Lung (tissue), 12 donors: ENCODE data around the gene C1orf21. TPM values are rescaled to one million over a fixed set of nuclear protein-coding genes. Genes with fewer than 3 reads are reported as not detected.

ENCODE experiments used
- ATAC-seq: fragments of 200-7000 bp; cut with Tn5 transposase; one replicate; pipeline ENCODE4 v1.9.1; 2020; ENCODE audit warnings: moderate number of reproducible peaks; ENCODE audit not compliant: insufficient read depth, low FRiP score
- DNase-seq, 3 donors: peaks; one replicate each; pipeline ENCODE4 v3.0.0-alpha.2; 2013 to 2017
- H3K27ac ChIP-seq, 2 donors: one replicate each; pipeline ENCODE4 v1.5.1; 2013; ENCODE audit warnings: mild to moderate bottlenecking in 2 of 2, moderate library complexity in 2 of 2, control low read depth in 1 of 2, inconsistent platforms in 1 of 2, low read depth in 1 of 2, low read length in 1 of 2
- H3K27me3 ChIP-seq, 3 donors: one replicate each; pipeline ENCODE4 v1.5.1; 2013; ENCODE audit warnings: low read length in 2 of 3; ENCODE audit not compliant: control insufficient read depth in 3 of 3, insufficient read depth in 3 of 3
- H3K36me3 ChIP-seq, 4 donors: one replicate each; pipeline ENCODE4 v1.5.1; 2013; ENCODE audit warnings: low read length in 4 of 4, mild to moderate bottlenecking in 1 of 4, moderate library complexity in 1 of 4; ENCODE audit not compliant: control insufficient read depth in 4 of 4, insufficient read depth in 4 of 4
- H3K4me1 ChIP-seq, 5 donors: one replicate each; pipeline ENCODE4 v1.5.1; 2013; ENCODE audit warnings: low read length in 5 of 5, mild to moderate bottlenecking in 2 of 5, moderate library complexity in 1 of 5; ENCODE audit not compliant: control insufficient read depth in 5 of 5, insufficient read depth in 5 of 5
- H3K4me3 ChIP-seq: one replicate; pipeline ENCODE4 v1.5.1; 2013; ENCODE audit warnings: mild to moderate bottlenecking, control low read depth, moderate library complexity
- H3K9ac ChIP-seq, 2 donors: one replicate each; pipeline ENCODE4 v1.5.1; 2013; ENCODE audit warnings: low read length in 2 of 2, control low read depth in 1 of 2; ENCODE audit not compliant: insufficient read depth in 1 of 2
- H3K9me3 ChIP-seq, 4 donors: one replicate each; pipeline ENCODE4 v1.5.1; 2013; ENCODE audit warnings: low read length in 3 of 4, mild to moderate bottlenecking in 1 of 4, moderate library complexity in 1 of 4; ENCODE audit not compliant: control insufficient read depth in 4 of 4, insufficient read depth in 3 of 4
- CTCF ChIP-seq: IDR thresholded peaks from 2 replicates; pipeline ENCODE4 v1.5.1; 2012; ENCODE audit warnings: mild to moderate bottlenecking; ENCODE audit errors: control extremely low read depth, extremely low read depth
- WGBS, 2 donors: extraction: QIAGEN DNeasy Blood & Tissue Kit; methylation state at CpG; one replicate each; pipeline ENCODE4 v1.1.7; 2013; 5-methylcytosine and 5-hydroxymethylcytosine counted together
- polyA plus RNA-seq, 2 donors: library from polyadenylated mRNA; stranded (reverse); fragments of 200-250 nt; gene quantifications; one replicate each; pipeline ENCODE4 v1.2.1, GENCODE V29; 2013
- total RNA-seq, 2 donors: library from RNA; depleted of rRNA in 1 of 2; stranded (reverse); fragments of >200 nt in 1 of 2; gene quantifications; one replicate each; pipeline ENCODE4 v1.2.1, GENCODE V29; 2014 to 2021
- donor health status: control.
- donor health status: control.
- donor health status: Bipolar disorder and iron deficiency.
- donor health status: healthy.
- donor health status: DM: yes; HTN: yes; CAD: no.

C1orf21 gene
- total and polyA plus RNA-seq, 4 donors: 16.2 to 59.9 (median 45.5) TPM

- no peak for TF ChIP-seq CTCF
- peaks cover 0 to 3% (median 0%) of the 10 kb centered on the region in 4 donors for H3K36me3 ChIP-seq
- no peak for DNase-seq
- WGBS, 2 donors: 75 to 79% methylated on average over 1 of the region's 1 CpG
- H3K9me3 ChIP-seq: no peaks in the 10 kb centered on the region
- peaks cover 0 to 6% (median 6%) of the 10 kb centered on the region in 5 donors for H3K4me1 ChIP-seq
- no peak for ATAC-seq
- no peak overlapping the region for H3K9ac ChIP-seq
- H3K4me3 ChIP-seq: no peak overlapping the region
- H3K27me3 ChIP-seq: no peaks in the 10 kb centered on the region
- no peak overlapping the region for H3K27ac ChIP-seq
These were observed 220.0 kb downstream of the C1orf21 start for GRCh38 chr1:184606786-184607185.

GRCh38 chr1:184608581-184608980, 221.8 kb downstream of the C1orf21 start:
- Histone ChIP-seq H3K27me3 (no peaks in the 10 kb centered on the region), H3K4me3 (no peak overlapping the region), H3K4me1 (peaks cover 0 to 6% (median 6%) of the 10 kb centered on the region in 5 donors), H3K9ac (no peak overlapping the region), H3K27ac (no peak overlapping the region), H3K9me3 (no peaks in the 10 kb centered on the region), H3K36me3 (peaks cover 0 to 2% (median 0%) of the 10 kb centered on the region in 4 donors)
- ATAC-seq (no peak), DNase-seq (no peak)
- WGBS, 2 donors: 91 to 92% methylated on average over 4 of the region's 4 CpGs
- no peak for TF ChIP-seq CTCF

- H3K27ac ChIP-seq: no peak overlapping the region
- no peaks in the 10 kb centered on the region for H3K9me3 ChIP-seq
- peaks cover 0 to 6% (median 6%) of the 10 kb centered on the region in 5 donors for H3K4me1 ChIP-seq
- H3K27me3 ChIP-seq: no peaks in the 10 kb centered on the region
- no peak overlapping the region for H3K4me3 ChIP-seq
- no peak overlapping the region for H3K9ac ChIP-seq
- DNase-seq (no peak), ATAC-seq (no peak)
- no peak for TF ChIP-seq CTCF
- H3K36me3 ChIP-seq: peaks cover 0 to 2% (median 0%) of the 10 kb centered on the region in 4 donors
These were observed 222.2 kb downstream of the C1orf21 start for GRCh38 chr1:184608990-184609389.
